Stimulated activated naive B cell treated with anti-CD40 and anti-IgM and Interleukin-4, amounts not matched to agents 10 μg/mL and 1 μg/mL and 100 μg/mL, for 72 hours (primary cell): ENCODE results near the gene PAQR6.
"Not testable (repeated sequence)": the region's sequence is repeated elsewhere in the genome, so short reads cannot be mapped to it uniquely, and the experiment has no call there.

Experiments used
- ATAC-seq, 2 donors: fragments of 150-1000 bp; cut with Tn5 transposase; replicated peaks; 2 replicates each; pipeline ENCODE4 v1.10.0; 2021; ENCODE audit warnings: moderate library complexity in 1 of 2
- DNase-seq: peaks from one replicate; pipeline ENCODE4 v3.0.0; 2021
- H3K27ac Mint-ChIP-seq: one replicate; pipeline ENCODE4 v1.8.0; 2022; ENCODE audit warnings: mild to moderate bottlenecking, mixed read lengths
- H3K27me3 Mint-ChIP-seq, 2 donors: one replicate each; pipeline ENCODE4 v1.8.0; 2022; ENCODE audit warnings: mixed read lengths in 2 of 2
- H3K36me3 Mint-ChIP-seq, 2 donors: one replicate each; pipeline ENCODE4 v1.8.0; 2022; ENCODE audit warnings: mixed read lengths in 2 of 2, mild to moderate bottlenecking in 1 of 2
- H3K4me1 Mint-ChIP-seq, 2 donors: one replicate each; pipeline ENCODE4 v1.8.0; 2022; ENCODE audit warnings: mixed read lengths in 2 of 2, mild to moderate bottlenecking in 1 of 2
- H3K4me3 Mint-ChIP-seq, 2 donors: one replicate each; pipeline ENCODE4 v1.8.0; 2022; ENCODE audit warnings: mild to moderate bottlenecking in 2 of 2, mixed read lengths in 2 of 2, moderate library complexity in 1 of 2
- H3K9me3 Mint-ChIP-seq, 2 donors: one replicate each; pipeline ENCODE4 v1.8.0; 2022; ENCODE audit warnings: mixed read lengths in 2 of 2, mild to moderate bottlenecking in 1 of 2

PAQR6 gene

GRCh38 chr1:156233426-156234127 is 14.3 kb downstream of the PAQR6 start:
- no peak for ATAC-seq
- Mint-ChIP-seq H3K36me3 (peaks cover 43 to 46% of the 10 kb centered on the region in 2 donors), H3K4me3 (no peak overlapping the region), H3K4me1 (peaks cover 0 to 1% of the 10 kb centered on the region in 2 donors), H3K27ac (no peak overlapping the region), H3K27me3 (no peaks in the 10 kb centered on the region), H3K9me3 (no peaks in the 10 kb centered on the region)
- no peak for DNase-seq

- Mint-ChIP-seq H3K4me3 (no peak overlapping the region), H3K9me3 (no peaks in the 10 kb centered on the region), H3K36me3 (peaks cover 39 to 46% of the 10 kb centered on the region in 2 donors), H3K27me3 (no peaks in the 10 kb centered on the region), H3K4me1 (peaks cover 0 to 5% of the 10 kb centered on the region in 2 donors), H3K27ac (no peak overlapping the region)
- DNase-seq (no peak), ATAC-seq (no peak)
Observed at GRCh38 chr1:156232201-156232894, 15.5 kb downstream of the PAQR6 start.

GRCh38 chr1:156230473-156230837 is 17.4 kb downstream of the PAQR6 start:
- H3K9me3 Mint-ChIP-seq = no peaks in the 10 kb centered on the region
- DNase-seq (no peak), ATAC-seq (no peak)
- no peak overlapping the region for H3K27ac Mint-ChIP-seq
- H3K36me3 Mint-ChIP-seq = peaks cover 30 to 41% of the 10 kb centered on the region in 2 donors
- peaks cover 6 to 15% of the 10 kb centered on the region in 2 donors for H3K4me1 Mint-ChIP-seq
- H3K4me3 Mint-ChIP-seq = no peak overlapping the region
- H3K27me3 Mint-ChIP-seq = no peaks in the 10 kb centered on the region

- Mint-ChIP-seq H3K27me3 (no peaks in the 10 kb centered on the region), H3K27ac (no peak overlapping the region), H3K4me1 (peaks cover 9 to 20% of the 10 kb centered on the region in 2 donors), H3K36me3 (peaks cover 32 to 44% of the 10 kb centered on the region in 2 donors), H3K9me3 (no peaks in the 10 kb centered on the region), H3K4me3 (no peak overlapping the region)
- DNase-seq (no peak), ATAC-seq (no peak)
Observed at GRCh38 chr1:156229809-156230472, 17.9 kb downstream of the PAQR6 start.

GRCh38 chr1:156228501-156228900 is 19.4 kb downstream of the PAQR6 start:
- Mint-ChIP-seq H3K36me3 (peaks cover 30 to 41% of the 10 kb centered on the region in 2 donors), H3K4me3 (no peak overlapping the region), H3K4me1 (peaks cover 11 to 25% of the 10 kb centered on the region in 2 donors), H3K27me3 (no peaks in the 10 kb centered on the region), H3K9me3 (no peaks in the 10 kb centered on the region), H3K27ac (peak overlapping the region; percentile 48)
- DNase-seq (no peak), ATAC-seq (no peak)

- Mint-ChIP-seq H3K27ac (peak overlapping the region; percentile 83), H3K27me3 (no peaks in the 10 kb centered on the region), H3K36me3 (peaks cover 38 to 45% of the 10 kb centered on the region in 2 donors), H3K9me3 (no peaks in the 10 kb centered on the region), H3K4me3 (peak overlapping the region; percentile 36 to 55), H3K4me1 (peaks cover 21 to 42% of the 10 kb centered on the region in 2 donors)
- DNase-seq (no peak), ATAC-seq (peak in 1 of 2 donors; percentile 0)
Observed at GRCh38 chr1:156226782-156227181, 21.1 kb downstream of the PAQR6 start.

GRCh38 chr1:156226116-156226538 is 21.7 kb downstream of the PAQR6 start:
- Mint-ChIP-seq H3K27ac (peak overlapping the region; percentile 83), H3K36me3 (peaks cover 45 to 52% of the 10 kb centered on the region in 2 donors), H3K9me3 (no peaks in the 10 kb centered on the region), H3K4me3 (peak overlapping the region; percentile 36 to 55), H3K27me3 (no peaks in the 10 kb centered on the region), H3K4me1 (peaks cover 27 to 48% of the 10 kb centered on the region in 2 donors)
- ATAC-seq = peak; percentile 78 to 82
- DNase-seq = peak; percentile 42

- DNase-seq = no peak
- Mint-ChIP-seq H3K4me3 (no peak overlapping the region), H3K27me3 (no peaks in the 10 kb centered on the region), H3K4me1 (peaks cover 30 to 53% of the 10 kb centered on the region in 2 donors), H3K9me3 (no peaks in the 10 kb centered on the region), H3K27ac (peak overlapping the region; percentile 52), H3K36me3 (peaks cover 48 to 56% of the 10 kb centered on the region in 2 donors)
- peak; percentile 1 to 5 for ATAC-seq
Observed at GRCh38 chr1:156225677-156226014, 22.2 kb downstream of the PAQR6 start.

GRCh38 chr1:156221986-156222692 is 25.7 kb downstream of the PAQR6 start:
- Mint-ChIP-seq H3K27me3 (no peaks in the 10 kb centered on the region), H3K4me1 (peaks cover 41 to 70% of the 10 kb centered on the region in 2 donors), H3K9me3 (no peaks in the 10 kb centered on the region), H3K36me3 (peaks cover 43 to 55% of the 10 kb centered on the region in 2 donors), H3K4me3 (no peak overlapping the region), H3K27ac (peak overlapping the region; percentile 43)
- no peak for DNase-seq
- ATAC-seq = no peak

- H3K27me3 Mint-ChIP-seq = no peaks in the 10 kb centered on the region
- peaks cover 37 to 44% of the 10 kb centered on the region in 2 donors for H3K36me3 Mint-ChIP-seq
- DNase-seq (no peak), ATAC-seq (no peak)
- no peaks in the 10 kb centered on the region for H3K9me3 Mint-ChIP-seq
- H3K27ac Mint-ChIP-seq = peak overlapping the region; percentile 20
- no peak overlapping the region for H3K4me3 Mint-ChIP-seq
- peaks cover 33 to 57% of the 10 kb centered on the region in 2 donors for H3K4me1 Mint-ChIP-seq
Observed at GRCh38 chr1:156220226-156220625, 27.6 kb downstream of the PAQR6 start.

GRCh38 chr1:156217871-156218270 is 30.0 kb downstream of the PAQR6 start:
- ATAC-seq (peak; percentile 37 to 49), DNase-seq (no peak)
- peaks cover 30 to 50% of the 10 kb centered on the region in 2 donors for H3K4me1 Mint-ChIP-seq
- H3K27ac Mint-ChIP-seq = peak overlapping the region; percentile 92
- no peaks in the 10 kb centered on the region for H3K27me3 Mint-ChIP-seq
- no peaks in the 10 kb centered on the region for H3K9me3 Mint-ChIP-seq
- H3K36me3 Mint-ChIP-seq = peaks cover 32 to 34% of the 10 kb centered on the region in 2 donors
- H3K4me3 Mint-ChIP-seq = peak overlapping the region; percentile 29 to 50

- H3K27me3 Mint-ChIP-seq, DNase-seq, H3K9me3 Mint-ChIP-seq, H3K4me3 Mint-ChIP-seq, ATAC-seq, H3K27ac Mint-ChIP-seq: not testable (repeated sequence)
- peaks cover 29 to 36% of the 10 kb centered on the region in 2 donors for H3K36me3 Mint-ChIP-seq
- H3K4me1 Mint-ChIP-seq = peaks cover 26 to 49% of the 10 kb centered on the region in 2 donors
Observed at GRCh38 chr1:156216361-156217086, 31.3 kb downstream of the PAQR6 start.

GRCh38 chr1:156214024-156214748 is 33.7 kb downstream of the PAQR6 start:
- H3K4me3 Mint-ChIP-seq = peak overlapping the region; percentile 61 to 70
- H3K36me3 Mint-ChIP-seq = peaks cover 25 to 35% of the 10 kb centered on the region in 2 donors
- H3K4me1 Mint-ChIP-seq = peaks cover 17 to 34% of the 10 kb centered on the region in 2 donors
- H3K9me3 Mint-ChIP-seq = no peaks in the 10 kb centered on the region
- H3K27me3 Mint-ChIP-seq = no peaks in the 10 kb centered on the region
- DNase-seq (no peak), ATAC-seq (no peak)
- peak overlapping the region; percentile 79 for H3K27ac Mint-ChIP-seq
